ENCODE measurements around the gene BTNL9.
"Not testable (repeated sequence)": the region's sequence is repeated elsewhere in the genome, so short reads cannot be mapped to it uniquely, and the experiment has no call there.

BTNL9 gene

GRCh38 chr5:181039931-181040630 is at the start of gene BTNL9:
Gene BTNL9, plus strand, starts transcription at chr5:181040266. Its CDS starts 5,224 bp downstream, at chr5:181045490.
- DNase-seq: no peak

- DNase-seq: no peak
Measured at GRCh38 chr5:180990882-180991242, 49.2 kb upstream of the BTNL9 start.

- no peak for DNase-seq
Measured at GRCh38 chr5:181001947-181002346, 38.1 kb upstream of the BTNL9 start.

GRCh38 chr5:181005791-181006190 is 34.3 kb upstream of the BTNL9 start:
- DNase-seq: no peak

GRCh38 chr5:181008136-181008535 is 31.9 kb upstream of the BTNL9 start:
- DNase-seq: no peak

GRCh38 chr5:181010018-181010417 is 30.0 kb upstream of the BTNL9 start:
- not testable (repeated sequence) for DNase-seq

- DNase-seq: not testable (repeated sequence)
Measured at GRCh38 chr5:181014654-181015053, 25.4 kb upstream of the BTNL9 start.

GRCh38 chr5:181017448-181017847 is 22.6 kb upstream of the BTNL9 start:
- DNase-seq: not testable (repeated sequence)

GRCh38 chr5:181020688-181021087 is 19.4 kb upstream of the BTNL9 start:
- DNase-seq: no peak

GRCh38 chr5:181024245-181025064 is 15.6 kb upstream of the BTNL9 start:
- DNase-seq: no peak

GRCh38 chr5:181027452-181028031 is 12.5 kb upstream of the BTNL9 start:
- no peak for DNase-seq

- no peak for DNase-seq
Measured at GRCh38 chr5:181028032-181028819, 11.8 kb upstream of the BTNL9 start.

GRCh38 chr5:181031716-181032115 is 8.3 kb upstream of the BTNL9 start:
- no peak for DNase-seq

- no peak for DNase-seq
Measured at GRCh38 chr5:181035991-181036815, 3.9 kb upstream of the BTNL9 start.

GRCh38 chr5:181036816-181037364 is 3.2 kb upstream of the BTNL9 start:
- DNase-seq: no peak

- DNase-seq: no peak
Measured at GRCh38 chr5:181037365-181037861, 2.7 kb upstream of the BTNL9 start.

- DNase-seq: no peak
Measured at GRCh38 chr5:181039471-181039870, 595 bp upstream of the BTNL9 start.

GRCh38 chr5:181040631-181040945 is 522 bp downstream of the BTNL9 start:
- no peak for DNase-seq

- no peak for DNase-seq
Measured at GRCh38 chr5:181041043-181041442, 977 bp downstream of the BTNL9 start.

- no peak for DNase-seq
Measured at GRCh38 chr5:181042036-181042713, 2.1 kb downstream of the BTNL9 start.

GRCh38 chr5:181042722-181043121 is 2.7 kb downstream of the BTNL9 start:
- no peak for DNase-seq

All from activated effector memory CD4-positive, alpha-beta T cell treated with anti-CD3 and anti-CD28 coated beads, Interleukin-2, amount 50 U/mL, for 16 hours (primary cell).